C4-2B (cell line): ENCODE measurements around the gene TRAPPC12.

Source experiments
- ZFX ChIP-seq: fragments of 450-650 bp; IDR thresholded peaks from 2 replicates; pipeline ENCODE4 v1.6.1; 2017
- TF ChIP-seq, protein P1 (sequence below): fragments of 450-650 bp; conservative IDR thresholded peaks from 2 replicates; pipeline ENCODE4 v1.5.1; 2017; ENCODE audit warnings: mild to moderate bottlenecking

DNA sequence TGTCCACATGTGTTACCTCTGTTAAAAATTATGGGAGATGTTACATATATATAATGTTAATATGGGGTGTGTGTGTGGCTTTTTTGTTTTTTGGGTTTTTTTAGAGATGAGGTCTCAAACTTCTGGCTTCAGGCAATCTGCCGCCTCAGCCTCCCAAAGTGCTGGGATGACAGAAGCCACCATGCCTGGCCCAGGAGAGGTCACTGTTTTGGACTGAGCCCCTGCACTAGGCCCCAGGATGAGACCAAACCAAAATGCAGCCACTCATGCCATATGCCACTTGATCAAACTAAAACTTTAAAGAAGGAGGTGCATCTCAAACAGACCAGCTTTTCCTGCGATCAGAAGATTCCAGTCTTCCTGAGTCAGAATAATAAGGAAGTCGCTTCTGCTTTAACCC, 137.3 kb downstream of the TRAPPC12 start:
- TF ChIP-seq ZFX = no peak
- TF ChIP-seq, protein P1, sequence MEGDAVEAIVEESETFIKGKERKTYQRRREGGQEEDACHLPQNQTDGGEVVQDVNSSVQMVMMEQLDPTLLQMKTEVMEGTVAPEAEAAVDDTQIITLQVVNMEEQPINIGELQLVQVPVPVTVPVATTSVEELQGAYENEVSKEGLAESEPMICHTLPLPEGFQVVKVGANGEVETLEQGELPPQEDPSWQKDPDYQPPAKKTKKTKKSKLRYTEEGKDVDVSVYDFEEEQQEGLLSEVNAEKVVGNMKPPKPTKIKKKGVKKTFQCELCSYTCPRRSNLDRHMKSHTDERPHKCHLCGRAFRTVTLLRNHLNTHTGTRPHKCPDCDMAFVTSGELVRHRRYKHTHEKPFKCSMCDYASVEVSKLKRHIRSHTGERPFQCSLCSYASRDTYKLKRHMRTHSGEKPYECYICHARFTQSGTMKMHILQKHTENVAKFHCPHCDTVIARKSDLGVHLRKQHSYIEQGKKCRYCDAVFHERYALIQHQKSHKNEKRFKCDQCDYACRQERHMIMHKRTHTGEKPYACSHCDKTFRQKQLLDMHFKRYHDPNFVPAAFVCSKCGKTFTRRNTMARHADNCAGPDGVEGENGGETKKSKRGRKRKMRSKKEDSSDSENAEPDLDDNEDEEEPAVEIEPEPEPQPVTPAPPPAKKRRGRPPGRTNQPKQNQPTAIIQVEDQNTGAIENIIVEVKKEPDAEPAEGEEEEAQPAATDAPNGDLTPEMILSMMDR = no peak
